Amygdala (tissue), 56 donors: ENCODE data around the gene CDCA3.
"Not testable (repeated sequence)": the region's sequence is repeated elsewhere in the genome, so short reads cannot be mapped to it uniquely, and the experiment has no call there.

Source experiments
- DNase-seq, 56 donors: peaks; one replicate each; lab custom pipeline; 2025; lab: John Stamatoyannopoulos, UW

The CDCA3 gene

DNA sequence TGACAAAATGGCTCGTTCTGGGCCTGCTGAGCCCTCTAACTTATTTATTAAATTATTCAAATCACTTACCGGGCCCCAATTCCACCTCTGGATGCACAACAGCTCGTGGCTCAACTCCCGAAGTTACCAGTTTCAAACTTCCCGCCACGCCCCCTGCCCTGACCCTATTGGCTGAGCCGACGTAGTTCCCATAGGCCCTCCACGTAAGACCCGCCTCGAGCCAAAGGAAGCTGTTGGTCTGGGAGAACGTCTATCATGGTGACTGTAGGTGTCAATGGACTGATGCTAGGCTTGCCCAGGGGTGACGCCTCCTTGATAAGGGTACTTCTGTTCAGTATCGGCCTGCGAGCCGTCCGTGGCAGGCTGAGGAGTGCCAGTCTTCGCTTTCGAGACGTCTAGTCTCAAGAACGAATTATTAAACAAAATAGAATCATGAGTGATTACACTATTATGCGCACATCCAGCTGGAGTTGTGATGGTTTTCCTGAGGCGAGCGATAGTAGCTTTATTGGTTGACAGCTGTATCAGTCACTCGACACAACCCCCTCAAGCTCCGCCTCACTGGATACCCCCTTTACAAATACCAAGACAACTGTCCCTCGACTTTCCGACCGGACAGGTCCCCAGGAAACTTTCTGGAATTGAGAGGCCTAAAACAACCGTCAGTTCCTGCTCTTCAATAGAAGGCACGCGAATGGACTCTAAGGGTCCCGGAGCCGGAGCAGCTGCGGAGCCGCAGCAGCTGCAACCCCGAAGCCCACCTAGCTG, at the start of gene CDCA3:
TSS of gene CDCA3 (minus strand) at position 134 of the 768 bp plus-strand sequence. CDS start 334 bp downstream, outside the sequence.
- peak in 55 of 56 donors; percentile 48 to 98 (median 89) for DNase-seq

DNA sequence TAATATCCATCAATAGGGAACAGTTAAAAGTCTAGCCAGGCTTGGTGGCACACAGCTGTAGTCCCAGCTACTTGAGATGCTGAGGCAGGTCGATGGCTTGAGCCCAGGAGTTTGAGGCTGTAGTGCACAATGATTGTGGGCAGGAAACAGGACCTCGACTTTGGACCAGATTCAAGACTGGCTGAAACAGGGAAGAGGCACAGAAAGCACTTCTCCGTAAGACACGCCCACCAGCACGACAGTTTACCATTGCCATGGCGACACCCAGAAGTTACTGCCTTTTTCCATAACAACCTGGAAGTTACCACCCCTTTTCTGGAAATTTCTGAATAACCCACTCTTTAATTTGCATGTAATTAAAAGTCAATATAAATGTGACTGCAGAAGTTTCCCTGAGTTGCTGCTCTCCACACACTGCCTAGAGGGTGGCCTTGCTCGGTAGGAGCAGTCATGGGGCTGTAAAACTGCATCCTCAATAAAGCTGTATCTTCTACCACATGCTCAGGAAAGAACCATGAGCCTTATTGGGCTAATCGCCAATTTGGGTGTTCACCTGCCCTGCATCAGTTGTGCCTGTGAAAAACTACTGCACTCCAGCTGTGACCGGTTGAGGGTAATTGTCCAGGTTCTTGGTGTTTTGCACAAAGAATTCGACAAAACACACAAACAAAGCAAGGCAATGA, 48.9 kb upstream of the CDCA3 start:
- DNase-seq = peak in 41 of 56 donors; percentile 10 to 84 (median 41)

DNA sequence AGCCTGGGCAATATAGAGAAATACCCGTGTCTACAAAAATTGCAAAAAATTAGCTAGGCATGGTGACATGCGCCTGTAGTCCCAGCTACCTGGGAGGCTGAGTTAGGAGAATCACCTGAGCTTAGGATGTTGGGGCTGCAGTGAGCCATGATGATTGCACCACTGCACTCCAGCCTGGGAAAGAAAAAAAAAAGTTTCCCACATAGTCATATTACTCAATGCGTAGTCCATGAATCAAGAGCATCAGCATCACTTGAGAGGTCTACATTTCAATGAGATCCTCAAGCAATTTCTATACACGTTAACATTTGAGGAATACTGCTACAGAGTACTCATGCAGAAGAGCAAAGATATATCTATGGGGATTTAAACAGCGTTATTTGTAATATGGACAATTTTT, 48.3 kb upstream of the CDCA3 start:
- no peak for DNase-seq

DNA sequence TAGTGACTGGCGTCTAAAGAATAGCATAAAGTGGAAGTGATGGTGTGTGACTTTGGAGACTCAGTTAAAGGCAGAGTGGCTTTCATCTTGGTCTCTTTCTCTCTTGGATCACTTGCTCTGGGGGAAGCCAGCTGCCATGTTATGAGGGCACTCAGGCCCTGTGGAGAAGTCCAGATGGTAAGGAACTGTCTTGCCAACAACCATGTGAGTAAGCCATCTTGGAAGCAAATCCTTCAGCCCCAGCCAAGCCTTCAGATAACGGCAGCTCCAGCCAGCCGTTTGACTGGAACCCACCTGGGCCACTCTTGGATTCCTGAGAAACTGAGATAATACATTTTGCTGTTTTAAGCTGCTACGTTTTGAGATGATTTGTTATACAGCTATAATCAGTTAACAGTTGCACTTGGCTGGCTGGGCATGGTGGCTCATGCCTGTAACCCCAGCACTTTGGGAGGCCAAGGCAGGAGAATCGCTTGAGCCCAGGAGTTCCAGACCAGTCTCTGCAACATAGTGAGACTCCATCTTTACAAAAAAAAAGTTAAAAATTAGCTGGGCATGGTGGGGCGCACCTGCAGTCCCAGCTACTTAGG, 45.9 kb upstream of the CDCA3 start:
- no peak for DNase-seq

DNA sequence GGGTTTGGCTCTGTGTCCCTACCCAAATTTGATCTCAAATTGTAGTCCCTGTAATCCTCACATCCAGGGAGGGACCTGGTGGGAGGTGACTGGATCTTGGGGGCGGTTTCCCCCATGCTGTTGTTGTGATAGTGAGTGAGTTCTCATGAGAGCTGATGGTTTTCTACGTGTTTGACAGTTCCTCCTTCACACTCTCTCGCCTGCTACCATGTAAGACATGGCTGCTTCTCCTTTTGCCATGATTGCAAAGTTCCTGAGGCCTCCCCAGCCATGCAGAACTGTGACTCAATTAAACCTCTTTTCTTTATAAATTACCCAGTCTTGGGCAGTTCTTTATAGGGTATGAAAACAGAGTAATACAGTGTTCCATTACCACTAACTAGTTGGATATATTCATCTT, 43.2 kb upstream of the CDCA3 start:
- DNase-seq = no peak

DNA sequence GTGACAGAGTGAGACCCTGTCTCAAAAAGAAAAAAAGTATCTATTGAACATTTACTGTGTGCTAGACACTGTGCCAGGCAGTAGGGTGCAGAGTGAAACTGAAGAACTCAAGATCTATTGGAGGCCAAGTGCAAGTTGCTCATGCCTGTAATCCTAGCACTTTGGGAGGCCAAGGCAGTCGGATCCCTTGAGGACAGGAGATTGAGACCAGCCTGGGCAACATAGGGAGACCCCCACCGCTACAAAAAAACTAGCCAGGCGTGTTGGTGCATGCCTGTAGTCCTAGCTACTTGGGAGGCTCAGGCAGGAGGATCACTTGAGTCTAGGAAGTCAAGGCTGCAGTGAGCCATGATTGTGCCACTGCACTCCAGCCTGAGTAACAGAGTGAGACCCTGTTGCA, 41.6 kb upstream of the CDCA3 start:
- DNase-seq = not testable (repeated sequence)

DNA sequence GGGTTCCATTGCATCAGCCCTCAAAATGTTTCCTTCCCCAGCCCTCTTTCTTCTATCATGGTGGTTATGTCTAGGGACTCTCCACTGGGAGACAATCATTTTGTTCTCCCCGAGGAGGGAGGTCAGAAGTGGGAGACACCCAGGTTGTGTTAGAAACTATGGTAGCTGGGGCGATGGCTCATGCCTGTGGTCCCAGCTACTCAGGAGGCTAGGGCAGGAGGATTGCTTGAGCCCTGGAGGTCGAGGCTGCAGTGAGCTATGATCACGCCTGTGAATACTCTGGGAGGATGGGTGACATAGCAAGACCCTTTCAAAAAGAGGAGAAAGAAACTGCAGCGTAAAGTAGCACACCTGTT, 40.5 kb upstream of the CDCA3 start:
- no peak for DNase-seq

DNA sequence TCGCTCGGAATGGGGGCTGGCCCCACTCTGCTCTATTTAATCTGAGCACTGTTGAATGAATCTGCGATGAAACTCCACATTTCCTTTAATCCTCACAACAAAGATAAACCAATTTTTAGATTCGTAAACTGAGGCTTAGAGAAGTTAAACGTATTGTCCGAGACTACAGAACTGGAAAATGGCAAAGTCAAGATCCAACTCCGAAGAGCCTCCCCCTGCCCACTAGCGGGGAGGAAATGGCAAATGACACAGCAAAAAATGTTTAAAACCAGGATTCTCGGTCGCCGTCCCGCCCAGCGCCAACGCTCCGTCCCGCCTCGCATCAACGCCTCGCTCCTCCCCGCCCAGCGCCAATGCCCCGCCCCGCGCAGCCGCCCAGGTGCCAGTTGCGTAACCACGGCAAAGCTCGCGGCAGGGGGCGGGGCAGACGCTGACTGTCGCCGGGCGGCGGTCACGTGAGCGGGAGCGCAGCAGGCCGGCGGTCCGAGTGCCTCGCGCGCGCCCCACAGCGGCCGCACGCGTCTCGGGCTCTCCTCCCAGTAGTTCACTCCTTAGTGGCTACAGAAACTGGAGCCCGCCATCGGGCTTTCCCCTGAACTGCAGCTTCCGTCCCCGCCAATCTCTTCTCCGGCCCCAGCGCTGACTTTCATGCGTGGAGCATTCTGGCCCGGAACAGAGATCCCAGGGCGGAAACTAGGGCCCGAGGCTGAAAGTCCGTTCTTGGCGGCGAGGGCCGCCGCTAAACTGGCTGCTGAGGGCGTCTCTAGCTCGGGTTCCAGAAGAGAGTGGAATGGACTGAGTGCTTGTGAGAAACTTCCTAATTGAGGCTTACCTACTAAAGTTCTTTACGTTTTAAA, 39.9 kb upstream of the CDCA3 start:
- peak; percentile 80 to 99 (median 95) for DNase-seq

DNA sequence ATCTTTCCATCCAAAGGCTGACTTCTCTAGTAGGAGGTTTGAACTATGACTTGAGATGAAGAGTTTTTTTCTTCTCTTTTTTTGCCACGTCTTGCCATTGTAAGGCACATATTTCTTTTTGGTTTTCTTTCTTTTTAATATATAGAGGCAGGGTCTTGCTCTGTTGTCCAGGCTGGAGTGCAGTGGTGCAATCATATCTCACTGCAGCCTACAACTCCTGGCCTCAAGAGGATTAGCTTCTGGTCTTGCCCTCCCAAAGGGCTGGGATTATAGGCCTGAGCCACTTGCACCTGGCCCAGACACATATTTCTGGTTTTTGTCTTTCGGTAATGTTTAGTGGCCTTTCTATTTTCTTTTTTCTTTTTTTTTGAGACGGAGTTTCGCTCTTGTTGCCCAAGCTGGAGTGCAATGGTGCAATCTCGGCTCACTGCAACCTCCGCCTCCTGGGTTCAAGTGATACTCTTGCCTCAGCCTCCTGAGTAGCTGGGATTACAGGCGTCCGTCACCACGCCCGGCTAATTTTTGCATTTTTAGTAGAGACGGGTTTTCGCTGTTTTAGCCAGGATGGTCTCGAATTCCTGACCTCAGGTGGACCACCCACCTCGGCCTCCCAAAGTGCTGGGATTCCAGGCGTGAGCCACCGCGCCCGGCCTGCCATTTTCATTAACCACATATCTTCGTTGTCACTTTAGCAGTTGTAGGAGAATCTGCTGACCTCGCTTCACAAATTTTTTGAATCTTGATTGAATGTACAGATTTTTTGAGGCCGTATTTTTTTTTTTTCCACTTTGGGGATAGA, 38.9 kb upstream of the CDCA3 start:
- DNase-seq = not testable (repeated sequence)

DNA sequence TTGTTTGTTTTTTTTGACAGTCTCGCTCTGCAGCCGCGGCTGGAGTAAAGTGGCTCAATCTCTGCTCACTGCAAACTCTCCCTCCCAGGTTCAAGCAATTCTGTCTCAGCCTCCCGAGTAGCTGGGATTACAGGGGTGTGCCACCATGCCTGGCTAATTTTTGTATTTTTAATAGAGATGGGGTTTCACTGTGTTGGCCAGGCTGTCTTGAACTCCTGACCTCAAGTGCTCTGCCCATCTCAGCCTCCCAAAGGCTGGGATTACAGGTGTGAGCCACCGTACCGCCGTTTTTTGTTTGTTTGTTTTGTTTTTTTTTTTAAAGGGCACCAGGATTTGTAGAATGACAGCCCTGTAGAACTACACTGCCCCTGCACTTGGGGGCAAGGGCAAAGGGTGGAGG, 37.7 kb upstream of the CDCA3 start:
- DNase-seq = not testable (repeated sequence)

DNA sequence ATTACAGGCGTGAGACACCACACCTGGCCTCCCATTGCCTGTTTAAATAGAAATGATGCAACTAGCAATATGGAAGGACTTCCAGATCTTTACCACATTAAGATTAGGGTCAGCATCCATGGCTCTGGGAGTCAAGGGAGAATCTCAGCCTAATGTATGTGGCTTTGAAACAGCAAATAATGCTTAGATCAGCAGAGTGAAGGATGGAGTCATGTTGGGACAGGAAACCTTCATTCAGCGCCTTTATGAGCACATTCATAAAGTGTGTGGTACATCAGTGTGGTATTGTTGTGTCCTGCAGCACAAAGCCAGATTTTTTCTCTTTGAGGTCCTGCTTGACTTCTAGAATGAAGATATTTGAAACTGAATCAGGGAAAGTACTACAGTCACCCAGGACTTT, 37.3 kb upstream of the CDCA3 start:
- no peak for DNase-seq

DNA sequence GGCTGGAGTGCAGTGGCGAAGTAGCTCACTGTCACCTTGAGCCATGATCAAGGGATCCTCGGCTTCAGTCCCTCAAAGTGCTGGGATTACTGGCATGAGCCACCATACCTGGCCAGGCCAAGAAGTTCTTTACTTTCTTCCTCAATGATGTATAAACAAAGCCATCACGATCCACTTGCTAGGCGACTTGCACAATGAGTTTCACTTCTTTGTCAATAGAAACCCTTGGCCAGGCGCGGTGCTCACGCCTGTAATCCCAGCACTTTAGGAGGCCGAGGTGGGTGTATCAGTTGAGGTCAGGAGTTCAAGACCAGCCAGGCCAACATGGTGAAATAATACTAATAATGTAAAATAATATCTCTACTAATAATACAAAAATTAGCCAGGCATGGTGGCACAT, 36.4 kb upstream of the CDCA3 start:
- DNase-seq = no peak

DNA sequence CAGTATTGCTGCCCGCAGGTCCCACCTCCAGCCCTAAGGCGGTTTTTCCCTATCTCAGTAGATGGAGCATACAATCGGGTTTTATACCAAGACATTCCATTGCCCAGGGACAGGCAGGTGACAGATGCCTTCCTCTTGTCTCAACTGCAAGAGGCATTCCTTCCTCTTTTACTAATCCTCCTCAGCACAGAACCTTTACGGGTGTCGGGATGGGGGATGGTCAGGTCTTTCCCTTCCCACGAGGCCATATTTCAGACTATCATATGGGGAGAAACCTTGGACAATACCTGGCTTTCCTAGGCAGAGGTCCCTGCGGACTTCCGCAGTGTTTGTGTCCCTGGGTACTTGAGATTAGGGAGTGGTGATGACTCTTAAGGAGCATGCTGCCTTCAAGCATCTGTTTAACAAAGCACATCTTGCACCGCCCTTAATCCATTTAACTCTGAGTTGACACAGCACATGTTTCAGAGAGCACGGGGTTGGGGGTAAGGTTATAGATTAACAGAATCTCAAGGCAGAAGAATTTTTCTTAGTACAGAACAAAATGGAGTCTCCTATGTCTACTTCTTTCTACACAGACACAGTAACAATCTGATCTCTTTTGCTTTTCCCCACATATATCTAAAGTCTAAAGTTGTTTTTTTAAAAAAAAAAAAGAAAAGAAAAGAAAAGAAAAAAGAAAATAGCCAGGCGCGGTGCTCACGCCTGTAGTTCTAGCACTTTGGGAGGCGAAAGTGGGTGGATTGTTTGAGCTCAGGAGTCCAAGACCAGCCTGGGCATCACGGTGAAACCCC, 35.3 kb upstream of the CDCA3 start:
- DNase-seq = not testable (repeated sequence)

DNA sequence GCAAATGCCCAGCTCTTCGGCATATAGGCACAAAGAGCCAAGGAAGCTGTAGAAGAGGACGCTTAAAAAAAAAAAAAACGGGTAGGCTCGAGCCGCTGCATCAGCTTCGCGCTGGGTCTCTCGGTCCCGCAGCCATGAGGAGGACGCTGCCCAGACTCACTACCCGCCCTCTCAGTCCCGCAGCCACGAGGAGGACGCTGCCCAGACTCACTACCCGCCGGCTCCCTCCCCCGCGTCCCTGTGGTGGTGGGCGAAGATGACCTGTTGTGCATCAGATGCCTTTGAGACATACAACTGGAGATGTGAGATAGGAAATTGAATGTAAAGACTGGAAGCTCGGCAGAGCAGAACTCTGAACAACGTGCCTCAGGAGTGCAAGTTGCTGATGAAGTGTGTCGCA, 33.5 kb upstream of the CDCA3 start:
- no peak for DNase-seq

DNA sequence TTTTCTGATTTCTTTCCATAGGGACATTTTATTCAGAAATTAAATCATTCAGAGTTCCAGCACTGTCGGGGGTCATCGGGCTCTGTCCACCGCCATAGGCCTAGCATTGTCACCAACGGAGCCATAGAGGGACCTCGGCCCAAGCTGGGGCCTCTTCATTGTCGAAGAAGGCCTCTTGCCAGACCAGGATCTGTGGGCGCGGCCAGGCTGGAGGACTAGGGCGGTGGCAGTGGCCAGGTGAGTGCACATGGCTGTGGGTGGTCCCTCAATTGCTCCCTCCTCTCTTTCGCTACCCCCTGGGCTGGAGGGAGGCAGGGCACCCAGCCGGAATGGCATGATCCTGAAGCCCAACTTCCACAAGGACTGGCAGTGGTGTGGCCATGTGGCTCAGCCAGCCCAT, 32.6 kb upstream of the CDCA3 start:
- no peak for DNase-seq

DNA sequence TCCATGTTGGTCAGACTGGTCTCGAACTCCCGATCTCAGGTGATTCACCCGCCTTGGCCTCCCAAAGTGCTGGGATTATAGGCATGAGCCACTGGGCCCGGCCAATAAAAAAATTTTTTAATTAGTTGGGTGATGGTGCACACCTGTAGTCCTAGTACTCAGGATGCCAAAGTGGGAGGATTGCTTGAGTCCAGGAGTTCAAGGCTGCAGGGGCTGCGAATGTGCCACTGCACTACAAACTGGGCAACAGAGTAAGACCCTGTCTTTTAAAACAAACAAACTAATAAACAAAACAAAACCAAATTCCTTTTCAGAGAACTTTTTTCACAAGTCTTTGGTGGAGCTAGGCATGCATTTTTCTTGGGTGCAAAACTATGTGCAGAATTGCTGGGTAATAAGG, 32.2 kb upstream of the CDCA3 start:
- DNase-seq = no peak

DNA sequence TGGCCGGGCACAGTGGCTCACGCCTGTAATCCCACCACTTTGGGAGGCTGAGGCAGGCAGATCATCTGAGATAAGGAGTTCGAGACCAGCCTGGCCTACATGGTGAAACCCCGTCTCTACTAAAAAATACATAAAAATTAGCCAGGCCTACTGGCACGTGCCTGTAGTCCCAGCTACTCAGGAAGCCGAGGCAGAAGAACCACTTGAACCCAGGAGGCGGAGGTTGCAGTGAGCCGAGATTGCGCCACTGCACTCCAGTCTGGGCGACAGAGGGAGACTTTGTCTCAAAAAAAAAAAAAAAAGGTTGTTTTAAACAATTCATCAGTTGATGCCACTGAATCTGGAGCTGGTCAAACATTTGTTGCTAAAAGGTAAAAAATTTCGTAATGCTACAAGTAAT, 28.7 kb upstream of the CDCA3 start:
- DNase-seq = not testable (repeated sequence)

DNA sequence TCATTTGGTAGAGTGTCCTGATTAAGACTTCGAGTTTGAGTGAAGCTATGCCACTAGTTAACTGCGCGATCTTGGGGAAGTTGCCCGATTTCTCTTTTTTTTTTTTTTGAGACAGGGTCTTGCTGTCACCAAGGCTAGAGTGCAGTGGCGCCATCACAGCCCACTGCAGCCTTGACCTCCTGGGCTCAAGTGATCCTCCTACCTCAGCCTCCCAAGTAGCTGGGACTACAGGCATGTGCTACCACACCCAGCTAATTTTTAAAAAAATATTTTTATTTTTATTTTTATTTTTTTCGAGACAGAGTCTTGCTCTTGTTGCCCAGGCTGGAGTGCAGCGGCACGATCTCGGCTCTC, 22.9 kb upstream of the CDCA3 start:
- not testable (repeated sequence) for DNase-seq
